ENCODE measurements around the gene TRPC4AP.

- no peak for TF ChIP-seq SIRT6 (IDR thresholded peaks at IDR 0.05; ENCODE audit: low read length)
- TF ChIP-seq CTCF (IDR thresholded peaks at IDR 0.05; ENCODE audit: control extremely low read depth in 1 of 3, insufficient read depth in 1 of 3, low read depth in 1 of 3, low read length in 3 of 3) = no peak
- TF ChIP-seq EZH2 (IDR thresholded peaks at IDR 0.05; ENCODE audit: low read depth, low read length, severe bottlenecking) = no peak
- no peak for TF ChIP-seq POLR2AphosphoS5 (IDR thresholded peaks at IDR 0.05; ENCODE audit: low read depth, low read length)
- TF ChIP-seq E2F6 (IDR thresholded peaks at IDR 0.05) = no peak
- TF ChIP-seq RAD21 (IDR thresholded peaks at IDR 0.05 in 1 of 2, conservative IDR thresholded peaks at IDR 0.05 in 1 of 2; ENCODE audit: low read depth in 2 of 2, low read length in 2 of 2) = no peak
- no peak for TF ChIP-seq SUZ12 (IDR thresholded peaks at IDR 0.05; ENCODE audit: low read length)
- no peak for TF ChIP-seq HDAC2 (IDR thresholded peaks at IDR 0.05; ENCODE audit: borderline replicate concordance in 1 of 2, low read depth in 2 of 2, low read length in 2 of 2)
These were observed 32.4 kb downstream of the TRPC4AP start for GRCh38 chr20:35060168-35060567.

Measured in H1 (cell line).